WTC11 (cell line): Measurements from ENCODE around the gene TRABD2A. TPM values are rescaled to one million over a fixed set of nuclear protein-coding genes. Genes with fewer than 3 reads are reported as not detected.
A peak's percentile ranks its signal among the peaks of the same experiment; 100 is the strongest.
"Not testable (repeated sequence)": the region's sequence is repeated elsewhere in the genome, so short reads cannot be mapped to it uniquely, and the experiment has no call there.

Experiments
- ATAC-seq: fragments of 200-7000 bp; cut with Tn5 transposase; 2 replicates; pipeline ENCODE4 v1.10.0; 2021; ENCODE audit warnings: mild to moderate bottlenecking, moderate library complexity
- CTCF ChIA-PET: fragments of 300-600 bp; sonication (Branson Sonifier 250); formaldehyde crosslinking; loops from one replicate; lab custom pipeline; 2021; ENCODE audit warnings: antibody characterized with exemption; lab: Charles Lee
- POLR2A ChIA-PET: fragments of 350-600 bp; sonication (Branson Sonifier 250); formaldehyde crosslinking; loops from one replicate; lab custom pipeline; 2021; ENCODE audit warnings: antibody characterized with exemption; lab: Charles Lee
- DNase-seq: peaks from one replicate; pipeline ENCODE4 v3.0.0; 2021; ENCODE audit warnings: low spot score
- H3K27ac Mint-ChIP-seq: 2 replicates; pipeline ENCODE4 v1.8.0; 2021; ENCODE audit warnings: mixed read lengths
- H3K27me3 Mint-ChIP-seq: 2 replicates; pipeline ENCODE4 v1.8.0; 2021; ENCODE audit warnings: low read depth, mild to moderate bottlenecking, moderate library complexity, mixed read lengths
- H3K36me3 Mint-ChIP-seq: 2 replicates; pipeline ENCODE4 v1.8.0; 2021; ENCODE audit warnings: mixed read lengths
- H3K4me1 Mint-ChIP-seq: 2 replicates; pipeline ENCODE4 v1.8.0; 2022; ENCODE audit warnings: mixed read lengths
- H3K4me3 Mint-ChIP-seq: 2 replicates; pipeline ENCODE4 v1.8.0; 2021; ENCODE audit warnings: mild to moderate bottlenecking, moderate library complexity, mixed read lengths
- H3K9me3 Mint-ChIP-seq: 2 replicates; pipeline ENCODE4 v1.8.0; 2021; ENCODE audit warnings: mixed read lengths
- GTF2I ChIP-seq: fragments of 250-450 bp; sonication (Bioruptor Pico); conservative IDR thresholded peaks from 2 replicates; pipeline ENCODE4 v1.4.0; 2021; ENCODE audit warnings: mild to moderate bottlenecking
- IRF1 ChIP-seq: sonication (generic); formaldehyde crosslinking; IDR thresholded peaks from 2 replicates; pipeline ENCODE4 v1.8.0; 2023; ENCODE audit warnings: missing genetic modification reagents
- JUN ChIP-seq: sonication (generic); formaldehyde crosslinking; IDR thresholded peaks from 2 replicates; pipeline ENCODE4 v1.8.0; 2023; ENCODE audit warnings: mild to moderate bottlenecking, missing genetic modification reagents
- MLX ChIP-seq: sonication (generic); formaldehyde crosslinking; IDR thresholded peaks from 2 replicates; pipeline ENCODE4 v1.8.1; 2023; ENCODE audit warnings: mild to moderate bottlenecking, missing genetic modification reagents, moderate library complexity
- NR2C2 ChIP-seq: sonication (generic); formaldehyde crosslinking; IDR thresholded peaks from 2 replicates; pipeline ENCODE4 v1.8.0; 2022; ENCODE audit warnings: mild to moderate bottlenecking, missing genetic modification reagents
- NR3C1 ChIP-seq: sonication (generic); formaldehyde crosslinking; conservative IDR thresholded peaks from 2 replicates; pipeline ENCODE4 v1.8.1; 2023; ENCODE audit warnings: low read depth, mild to moderate bottlenecking, missing genetic modification reagents
- STAT6 ChIP-seq: sonication (generic); formaldehyde crosslinking; conservative IDR thresholded peaks from 2 replicates; pipeline ENCODE4 v1.8.1; 2023; ENCODE audit warnings: mild to moderate bottlenecking, low read depth, missing genetic modification reagents, moderate library complexity
- ZMAT4 ChIP-seq: fragments of 250-450 bp; sonication (Bioruptor Pico); IDR thresholded peaks from 2 replicates; pipeline ENCODE4 v1.9.0; 2021; ENCODE audit warnings: mild to moderate bottlenecking
- ZNF416 ChIP-seq: fragments of 250-450 bp; sonication (Bioruptor Pico); IDR thresholded peaks from 2 replicates; pipeline ENCODE4 v1.9.0; 2021; ENCODE audit warnings: mild to moderate bottlenecking, inconsistent platforms
- total RNA-seq: library from RNA; stranded (reverse); gene quantifications from 3 replicates; pipeline ENCODE4 v1.2.3, GENCODE V29; 2021

The TRABD2A gene
- total RNA-seq, 1 experiment from 2014 or later, result 12.1 TPM

GRCh38 chr2:84874381-84875212 is 6.3 kb downstream of the TRABD2A start (continued):
- no peak for TF ChIP-seq STAT6 (CRISPR knock-in tag)
- TF ChIP-seq MLX (CRISPR knock-in tag), result no peak

GRCh38 chr2:84873350-84873749 is 7.5 kb downstream of the TRABD2A start:
- DNase-seq, result no peak
- H3K27ac Mint-ChIP-seq, result no peak overlapping the region
- ChIA-PET CTCF (no interaction called here), POLR2A (no interaction called here)
- TF ChIP-seq GTF2I (CRISPR knock-in tag) (no peak), NR2C2 (CRISPR knock-in tag) (no peak), NR3C1 (CRISPR knock-in tag) (no peak), ZMAT4 (CRISPR knock-in tag) (no peak), ZNF416 (CRISPR knock-in tag) (no peak), JUN (CRISPR knock-in tag) (no peak), IRF1 (no peak)
- no peaks in the 10 kb centered on the region for H3K9me3 Mint-ChIP-seq
- no peaks in the 10 kb centered on the region for H3K36me3 Mint-ChIP-seq
- H3K27me3 Mint-ChIP-seq, result peaks cover 38% of the 10 kb centered on the region
- no peaks in the 10 kb centered on the region for H3K4me1 Mint-ChIP-seq
- no peak overlapping the region for H3K4me3 Mint-ChIP-seq
- ATAC-seq, result no peak

- H3K9me3 Mint-ChIP-seq, H3K27ac Mint-ChIP-seq, H3K4me1 Mint-ChIP-seq, H3K36me3 Mint-ChIP-seq, ATAC-seq, DNase-seq, POLR2A ChIA-PET, H3K4me3 Mint-ChIP-seq: not testable (repeated sequence)
- CTCF ChIA-PET, result interaction anchor here (1.3 kb wide), 1 partner anchor 10 kb away, joined by 4 read pairs; no protein-coding TSS in a partner anchor
- H3K27me3 Mint-ChIP-seq, result peaks cover 32% of the 10 kb centered on the region
Measured at GRCh38 chr2:84872691-84873090, 8.2 kb downstream of the TRABD2A start.

- Mint-ChIP-seq H3K27ac (no peak overlapping the region), H3K9me3 (peaks cover 3% of the 10 kb centered on the region; the same call in 1 of the 2 replicates), H3K4me3 (no peak overlapping the region), H3K27me3 (peaks cover 9% of the 10 kb centered on the region), H3K36me3 (no peaks in the 10 kb centered on the region), H3K4me1 (no peaks in the 10 kb centered on the region)
- DNase-seq, result no peak
- ChIA-PET CTCF (interaction anchor here (1.0 to 2.5 kb wide), 5 partner anchors 9 to 376 kb away, joined by 3 to 16 read pairs (median 7); no protein-coding TSS in a partner anchor), POLR2A (no interaction called here)
- ATAC-seq, result peak; percentile 81
- TF ChIP-seq NR3C1 (CRISPR knock-in tag), result no peak
Measured at GRCh38 chr2:84870306-84870705, 10.6 kb downstream of the TRABD2A start.

- H3K9me3 Mint-ChIP-seq, CTCF ChIA-PET, H3K4me3 Mint-ChIP-seq, POLR2A ChIA-PET, ATAC-seq, DNase-seq, H3K4me1 Mint-ChIP-seq, H3K27me3 Mint-ChIP-seq, H3K27ac Mint-ChIP-seq, H3K36me3 Mint-ChIP-seq: not testable (repeated sequence)
Measured at GRCh38 chr2:84868327-84868726, 12.6 kb downstream of the TRABD2A start.
